OCI-LY7 (cell line): ENCODE results near the gene PYHIN1. TPM values are rescaled to one million over a fixed set of nuclear protein-coding genes. Genes with fewer than 3 reads are reported as not detected.

Experiments used
- BruUV-seq: library from RNA; stranded (reverse); fragments of 400-500 nt; replicated peaks from 2 replicates; lab custom pipeline; 2021; lab: Mats Ljungman, UMichigan
- CTCF ChIA-PET: fragments of 300-600 bp; sonication (Branson Sonifier 250); formaldehyde crosslinking; loops from one replicate; lab custom pipeline; 2022; ENCODE audit warnings: antibody characterized with exemption; ENCODE audit not compliant: unreplicated experiment; lab: Charles Lee
- POLR2A ChIA-PET: fragments of 300-600 bp; sonication (Branson Sonifier 250); formaldehyde crosslinking; loops from one replicate; lab custom pipeline; 2022; ENCODE audit warnings: antibody characterized with exemption; lab: Charles Lee
- DNase-seq: peaks from one replicate; pipeline ENCODE4 v3.0.0-alpha.2; 2015; ENCODE audit warnings: low spot score
- H2AFZ ChIP-seq: fragments of 200-600 bp; sonication (generic), shearing (Covaris generic); 2 replicates; pipeline ENCODE4 v1.6.1; 2014; ENCODE audit warnings: mild to moderate bottlenecking, antibody characterized with exemption, low read length, moderate library complexity
- H3K27ac ChIP-seq: fragments of 200-600 bp; sonication (generic); 2 replicates; pipeline ENCODE4 v1.5.1; 2014; ENCODE audit warnings: mixed run types, low read depth, mild to moderate bottlenecking, moderate library complexity, low read length, inconsistent platforms; ENCODE audit not compliant: poor library complexity, severe bottlenecking
- H3K36me3 ChIP-seq: fragments of 200-600 bp; sonication (generic); 2 replicates; pipeline ENCODE4 v1.6.1; 2014; ENCODE audit warnings: mild to moderate bottlenecking, antibody characterized with exemption, low read length, moderate library complexity, mixed read lengths; ENCODE audit not compliant: insufficient read depth
- H3K4me1 ChIP-seq: fragments of 200-600 bp; sonication (generic); 2 replicates; pipeline ENCODE4 v1.5.1; 2014; ENCODE audit warnings: mild to moderate bottlenecking, low read length; ENCODE audit not compliant: insufficient read depth, poor library complexity, severe bottlenecking
- H3K4me2 ChIP-seq: fragments of 200-600 bp; sonication (generic); 2 replicates; pipeline ENCODE4 v1.6.1; 2014; ENCODE audit warnings: mild to moderate bottlenecking, low read length
- H3K4me3 ChIP-seq: fragments of 200-600 bp; sonication (generic); 2 replicates; pipeline ENCODE4 v1.5.1; 2014; ENCODE audit warnings: mild to moderate bottlenecking, low read depth, low read length; ENCODE audit not compliant: poor library complexity, severe bottlenecking
- H3K79me2 ChIP-seq: fragments of 200-600 bp; sonication (generic); 2 replicates; pipeline ENCODE4 v1.6.1; 2016; ENCODE audit warnings: low read depth, mild to moderate bottlenecking, low read length, moderate library complexity, mixed read lengths; ENCODE audit not compliant: insufficient read depth
- H3K9me2 ChIP-seq: fragments of 200-600 bp; sonication (generic); 2 replicates; pipeline ENCODE4 v1.6.1; 2016; ENCODE audit warnings: mild to moderate bottlenecking, low read length, mixed read lengths; ENCODE audit not compliant: insufficient read depth
- H3K9me3 ChIP-seq: fragments of 200-600 bp; sonication (generic); 2 replicates; pipeline ENCODE4 v1.6.1; 2014; ENCODE audit warnings: mild to moderate bottlenecking, mixed run types, low read length, mixed read lengths
- H4K20me1 ChIP-seq: fragments of 200-600 bp; sonication (generic); 2 replicates; pipeline ENCODE4 v1.6.1; 2014; ENCODE audit warnings: mild to moderate bottlenecking, antibody characterized with exemption, low read length, moderate library complexity, mixed read lengths; ENCODE audit not compliant: insufficient read depth
- EZH2phosphoT487 ChIP-seq: fragments of 200-600 bp; sonication (generic); IDR thresholded peaks from 2 replicates; pipeline ENCODE4 v1.6.1; 2018; ENCODE audit warnings: low read depth, borderline replicate concordance, mild to moderate bottlenecking, mixed run types, antibody characterized with exemption, low read length, moderate library complexity, mixed read lengths
- intact Hi-C: fragments of 100-400 bp; cut with micrococcal nuclease; formaldehyde crosslinking; loops from one replicate; pipeline ENCODE4 v1.10.0; 2022; ENCODE audit not compliant: unreplicated experiment
- total RNA-seq, 2 experiments: library from RNA; depleted of rRNA in 1 of 2; stranded (reverse); fragments of >200 nt in 1 of 2; shearing (Covaris generic) in 1 of 2; gene quantifications; 2 replicates each; pipeline ENCODE4 v1.2.3, GENCODE V29; 2014 to 2022
- TF ChIP-seq, protein P1 (sequence below): fragments of 200-600 bp; sonication (generic); conservative IDR thresholded peaks from 2 replicates; pipeline ENCODE4 v1.5.1; 2014; ENCODE audit warnings: mild to moderate bottlenecking, antibody characterized with exemption, low read length, moderate library complexity, mixed read lengths

Gene PYHIN1
- total RNA-seq, 2 experiments from 2014 or later = 18.2 to 42.5 TPM

DNA sequence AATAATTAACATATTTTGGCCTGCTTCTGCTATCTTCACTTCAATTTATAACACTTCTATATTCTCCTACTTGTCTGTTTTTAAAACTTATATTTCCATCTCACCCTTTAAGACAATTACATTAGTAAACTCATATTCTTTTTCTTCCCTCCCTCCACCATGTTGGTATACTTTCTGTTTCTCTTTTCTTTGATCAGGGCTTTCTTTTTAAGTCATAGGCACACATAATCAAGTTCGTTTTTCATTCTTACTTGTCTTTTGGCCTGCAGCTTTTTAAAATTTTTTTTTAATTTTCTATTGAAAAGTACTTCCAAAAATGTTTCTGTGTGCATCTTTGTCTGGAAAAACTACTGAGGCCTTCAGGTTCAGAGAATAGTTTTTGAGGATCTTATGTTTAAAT lies 2.3 kb downstream of the PYHIN1 start:
- TF ChIP-seq, protein P1, sequence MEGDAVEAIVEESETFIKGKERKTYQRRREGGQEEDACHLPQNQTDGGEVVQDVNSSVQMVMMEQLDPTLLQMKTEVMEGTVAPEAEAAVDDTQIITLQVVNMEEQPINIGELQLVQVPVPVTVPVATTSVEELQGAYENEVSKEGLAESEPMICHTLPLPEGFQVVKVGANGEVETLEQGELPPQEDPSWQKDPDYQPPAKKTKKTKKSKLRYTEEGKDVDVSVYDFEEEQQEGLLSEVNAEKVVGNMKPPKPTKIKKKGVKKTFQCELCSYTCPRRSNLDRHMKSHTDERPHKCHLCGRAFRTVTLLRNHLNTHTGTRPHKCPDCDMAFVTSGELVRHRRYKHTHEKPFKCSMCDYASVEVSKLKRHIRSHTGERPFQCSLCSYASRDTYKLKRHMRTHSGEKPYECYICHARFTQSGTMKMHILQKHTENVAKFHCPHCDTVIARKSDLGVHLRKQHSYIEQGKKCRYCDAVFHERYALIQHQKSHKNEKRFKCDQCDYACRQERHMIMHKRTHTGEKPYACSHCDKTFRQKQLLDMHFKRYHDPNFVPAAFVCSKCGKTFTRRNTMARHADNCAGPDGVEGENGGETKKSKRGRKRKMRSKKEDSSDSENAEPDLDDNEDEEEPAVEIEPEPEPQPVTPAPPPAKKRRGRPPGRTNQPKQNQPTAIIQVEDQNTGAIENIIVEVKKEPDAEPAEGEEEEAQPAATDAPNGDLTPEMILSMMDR = no peak
- no peak for TF ChIP-seq EZH2phosphoT487
- CTCF ChIA-PET = no interaction called here
- intact Hi-C loops = loop anchor here (5.0 kb wide), 3 partner anchors 74 to 646 kb away; partner anchors contain the start of genes CD1C and IFI16
- H3K4me1 ChIP-seq = peaks cover 37% of the 10 kb centered on the region
- no peaks in the 10 kb centered on the region for H4K20me1 ChIP-seq
- H3K27ac ChIP-seq = peak overlapping the region; percentile 35
- BruUV-seq = no TSS peak
- peaks cover 12% of the 10 kb centered on the region; the same call in 1 of the 2 replicates for H3K36me3 ChIP-seq
- no peaks in the 10 kb centered on the region for H3K9me2 ChIP-seq
- H3K9me3 ChIP-seq = no peaks in the 10 kb centered on the region
- peak; percentile 19 for DNase-seq
- peaks cover 32% of the 10 kb centered on the region for H3K79me2 ChIP-seq
- POLR2A ChIA-PET = interaction anchor here (0.8 to 1.6 kb wide), 2 partner anchors 9 to 17 kb away, joined by 3 to 6 read pairs; no protein-coding TSS in a partner anchor
- H3K4me3 ChIP-seq = peak overlapping the region; percentile 76
- peak overlapping the region; percentile 83 for H3K4me2 ChIP-seq
- peak overlapping the region; percentile 53 for H2AFZ ChIP-seq

DNA sequence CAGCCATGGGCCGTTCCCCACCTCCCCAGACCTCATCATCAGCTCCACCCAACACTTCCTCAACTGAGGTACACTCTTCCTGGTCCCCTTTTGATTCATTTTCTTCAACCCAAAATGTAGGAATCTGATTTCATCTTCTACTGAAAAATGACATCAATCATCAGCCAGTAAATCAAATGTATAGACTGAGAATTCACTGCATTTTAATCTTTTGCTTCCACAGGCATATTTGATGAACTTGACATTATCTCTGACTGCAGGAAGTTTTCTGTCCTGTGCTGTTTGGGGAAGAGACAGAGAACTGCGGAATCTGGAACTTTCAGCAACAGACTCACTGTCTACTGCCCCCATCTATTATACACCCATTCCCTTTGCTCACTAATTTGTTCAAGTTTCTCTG lies 7.8 kb downstream of the PYHIN1 start:
- ChIA-PET POLR2A (no interaction called here), CTCF (no interaction called here)
- H3K4me1 ChIP-seq = peaks cover 10% of the 10 kb centered on the region
- no peak overlapping the region for H2AFZ ChIP-seq
- peaks cover 5% of the 10 kb centered on the region; the same call in 1 of the 2 replicates for H3K79me2 ChIP-seq
- no peaks in the 10 kb centered on the region for H4K20me1 ChIP-seq
- TF ChIP-seq, protein P1 = no peak
- no peak for TF ChIP-seq EZH2phosphoT487
- no peak overlapping the region for H3K4me3 ChIP-seq
- peaks cover 34% of the 10 kb centered on the region for H3K36me3 ChIP-seq
- H3K27ac ChIP-seq = no peak overlapping the region
- DNase-seq = no peak
- intact Hi-C loops = no loop called here
- H3K9me3 ChIP-seq = no peaks in the 10 kb centered on the region
- no peaks in the 10 kb centered on the region for H3K9me2 ChIP-seq
- BruUV-seq = no TSS peak
- no peak overlapping the region for H3K4me2 ChIP-seq

DNA sequence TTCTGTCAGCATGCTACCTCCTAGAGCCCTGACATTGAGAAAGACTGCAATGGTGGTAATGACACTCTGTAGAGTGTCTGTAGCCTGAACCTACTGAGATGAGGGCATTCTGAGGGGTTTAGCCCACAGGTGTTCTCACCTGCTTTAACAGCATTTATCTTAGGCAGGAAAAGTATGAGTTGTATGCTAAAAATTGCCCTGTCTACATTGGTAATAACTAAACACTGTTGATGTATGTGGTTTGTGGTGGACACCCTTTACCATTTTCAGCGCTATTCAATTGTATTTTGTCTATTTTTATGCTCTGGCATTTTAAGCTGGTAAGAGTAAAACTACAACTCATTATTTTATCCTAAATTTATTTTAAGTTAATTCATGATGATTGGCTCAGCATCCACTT lies 10.0 kb downstream of the PYHIN1 start:
- Histone ChIP-seq H3K79me2 (no peaks in the 10 kb centered on the region), H3K4me1 (no peaks in the 10 kb centered on the region), H3K4me3 (no peak overlapping the region), H3K36me3 (peaks cover 52% of the 10 kb centered on the region), H4K20me1 (no peaks in the 10 kb centered on the region), H3K27ac (no peak overlapping the region), H3K4me2 (no peak overlapping the region), H3K9me3 (no peaks in the 10 kb centered on the region), H2AFZ (no peak overlapping the region), H3K9me2 (no peaks in the 10 kb centered on the region)
- no TSS peak for BruUV-seq
- ChIA-PET POLR2A (no interaction called here), CTCF (no interaction called here)
- TF ChIP-seq, protein P1 = no peak
- TF ChIP-seq EZH2phosphoT487 = no peak
- intact Hi-C loops = no loop called here
- DNase-seq = no peak
